ENCODE measurements around the gene ANO3. TPM values are rescaled to one million over a fixed set of nuclear protein-coding genes. Genes with fewer than 3 reads are reported as not detected.

ANO3 gene
- total and polyA plus RNA-seq, 2 donors (not counting 3 experiments of a cell fraction or from before 2014, with no cell fraction given): not detected

- intact Hi-C loops (cut with micrococcal nuclease): no loop called here
- H3K27me3 ChIP-seq (ENCODE audit: control insufficient read depth in 2 of 2, insufficient read depth in 2 of 2, low read length in 2 of 2): no peaks in the 10 kb centered on the region
- no peak overlapping the region for H3K4me2 ChIP-seq (ENCODE audit: insufficient read depth, low read length)
- ChIA-PET POLR2A (no interaction called here), CTCF (no interaction called here)
- no peaks in the 10 kb centered on the region for H4K20me1 ChIP-seq (replicated peaks; ENCODE audit: control insufficient read depth, extremely low read depth, insufficient read depth, low read length)
- no peak overlapping the region for H3K4me3 ChIP-seq (replicated peaks in 1 of 3; ENCODE audit: insufficient read depth in 1 of 3, low read depth in 1 of 3, low read length in 3 of 3)
- no peaks in the 10 kb centered on the region for H3K4me1 ChIP-seq (ENCODE audit: control insufficient read depth, extremely low read depth, insufficient read depth, low read length)
- no TSS peak for BruUV-seq (replicated peaks)
- DNase-seq (ENCODE audit: low read depth, low spot score) (no peak), FAIRE-seq (no peak)
- no peaks in the 10 kb centered on the region for H3K36me3 ChIP-seq (ENCODE audit: control insufficient read depth in 2 of 2, extremely low read depth in 1 of 2, insufficient read depth in 2 of 2, low read length in 2 of 2)
- TF ChIP-seq MAX (IDR thresholded peaks at IDR 0.05; ENCODE audit: insufficient read depth, insufficient read length) (no peak), POLR2A (IDR thresholded peaks at IDR 0.05; ENCODE audit: low read depth, low read length) (no peak), EZH2 (IDR thresholded peaks at IDR 0.05; ENCODE audit: borderline replicate concordance, low read depth, low read length, severe bottlenecking) (no peak), JUN (IDR thresholded peaks at IDR 0.05; ENCODE audit: borderline replicate concordance, insufficient read depth, insufficient read length, low read depth) (no peak), GATA2 (IDR thresholded peaks at IDR 0.05; ENCODE audit: insufficient read depth, insufficient read length, low read depth, low read length) (no peak), POLR2AphosphoS5 (IDR thresholded peaks at IDR 0.05; ENCODE audit: insufficient read depth, low read depth, low read length) (no peak), FOS (IDR thresholded peaks at IDR 0.05; ENCODE audit: borderline replicate concordance, insufficient read depth, low read length) (no peak), CTCF (IDR thresholded peaks at IDR 0.05; ENCODE audit: extremely low read depth in 1 of 2, insufficient read depth in 1 of 2, low read depth in 1 of 2, low read length in 2 of 2) (no peak), MYC (IDR thresholded peaks at IDR 0.05; ENCODE audit: low read depth, low read length) (no peak)
- no peaks in the 10 kb centered on the region for H3K9me1 ChIP-seq (replicated peaks; ENCODE audit: control insufficient read depth, extremely low read depth, insufficient read depth, low read length)
- no peak overlapping the region for H3K27ac ChIP-seq (ENCODE audit: insufficient read depth, low read depth, low read length)
- H3K9me3 ChIP-seq (replicated peaks; ENCODE audit: control insufficient read depth, insufficient read depth, low read length): no peaks in the 10 kb centered on the region
- H2AFZ ChIP-seq (ENCODE audit: low read depth, low read length): no peak overlapping the region
- no peaks in the 10 kb centered on the region for H3K79me2 ChIP-seq (ENCODE audit: control insufficient read depth, insufficient read depth, low read length)
- H3K9ac ChIP-seq (replicated peaks; ENCODE audit: extremely low read depth, insufficient read depth, low read length): no peak overlapping the region
- dilution Hi-C loops (cut with MboI; ENCODE audit: extremely low pct_ligation_motif_present, low sequenced_read_pairs): no loop called here
Observed at GRCh38 chr11:26480041-26480440, 148.1 kb downstream of the ANO3 start.

Data from endothelial cell of umbilical vein (primary cell).